Measurements from ENCODE around the gene TASP1. TPM values are rescaled to one million over a fixed set of nuclear protein-coding genes. Genes with fewer than 3 reads are reported as not detected.
A peak's percentile ranks its signal among the peaks of the same experiment; 100 is the strongest.

The TASP1 gene
- total RNA-seq, 1 donor from 2014 or later = 14.3 TPM

DNA sequence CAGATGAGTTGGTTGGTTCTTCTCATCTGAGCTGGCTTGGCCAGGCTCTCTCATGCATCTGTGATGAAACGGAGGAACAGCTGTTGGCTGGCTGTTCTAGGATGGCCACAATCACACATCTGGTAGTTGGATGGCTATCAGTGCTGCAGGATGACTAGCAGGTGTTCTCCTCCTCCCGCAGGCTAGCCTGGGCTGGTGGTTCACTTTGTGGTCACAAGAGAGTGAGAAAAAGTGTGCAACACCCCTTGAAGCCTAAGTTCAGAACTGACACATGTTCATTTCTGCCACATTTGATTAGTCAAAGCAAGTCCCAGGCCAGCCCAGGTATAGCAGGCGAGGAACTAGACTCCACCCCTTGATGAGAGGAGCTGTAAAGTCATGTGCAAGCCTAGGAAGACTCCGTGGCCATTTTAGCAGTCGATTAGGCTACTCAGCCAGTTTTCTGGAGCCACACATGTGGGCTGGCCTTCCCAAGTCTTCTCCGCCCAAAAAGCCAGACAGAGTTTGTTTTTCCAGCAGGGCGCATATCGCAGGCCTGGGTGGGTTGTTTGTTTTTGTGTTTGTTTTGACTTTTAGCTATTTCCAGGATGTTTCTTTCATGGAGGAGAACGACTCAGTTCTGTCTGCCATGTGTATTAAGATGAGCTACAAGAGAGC, 296.9 kb downstream of the TASP1 start:
- intact Hi-C loops (cut with DNase I) = no loop called here
- no peak for TF ChIP-seq CTCF (IDR thresholded peaks at IDR 0.05)
- Histone ChIP-seq H3K36me3 (no peaks in the 10 kb centered on the region), H3K4me1 (peaks cover 11% of the 10 kb centered on the region), H3K4me3 (no peak overlapping the region), H3K9me3 (no peaks in the 10 kb centered on the region), H3K27ac (peak overlapping the region; percentile 81), H3K27me3 (ENCODE audit: low read depth) (no peaks in the 10 kb centered on the region)
- DNase-seq (no peak), ATAC-seq (peak; percentile 6 to 10)

GRCh38 chr20:13340088-13340487, 298.6 kb downstream of the TASP1 start:
- no peaks in the 10 kb centered on the region for H3K9me3 ChIP-seq
- intact Hi-C loops (cut with DNase I) = no loop called here
- H3K27ac ChIP-seq = no peak overlapping the region
- ATAC-seq = no peak
- no peak for DNase-seq
- no peaks in the 10 kb centered on the region for H3K27me3 ChIP-seq (ENCODE audit: low read depth)
- H3K4me1 ChIP-seq = peaks cover 11% of the 10 kb centered on the region
- TF ChIP-seq CTCF (IDR thresholded peaks at IDR 0.05) = no peak
- no peaks in the 10 kb centered on the region for H3K36me3 ChIP-seq
- H3K4me3 ChIP-seq = no peak overlapping the region

Other genes with a start within 250 kb of the TASP1 start
- 12.4 TPM for gene ESF1, start 146.0 kb upstream of the TASP1 start, total RNA-seq
- gene NDUFAF5, start 146.1 kb upstream of the TASP1 start, total RNA-seq = 14.1 TPM

Measured in lower lobe of right lung (tissue), 2 donors.